Peyer's patch (tissue), 4 donors: ENCODE results near the gene RCL1.

ENCODE experiments used
- POLR2A ChIP-seq, 2 donors: fragments of 450-650 bp; IDR thresholded peaks; one replicate each; pipeline ENCODE4 v1.5.1; 2017; ENCODE audit warnings: antibody characterized with exemption in 2 of 2, mild to moderate bottlenecking in 2 of 2, moderate library complexity in 2 of 2
- TF ChIP-seq, protein P1 (sequence below), 6 experiments: fragments of 450-650 bp in 4 of 6; fragments of 200-600 bp in 2 of 6; sonication (generic) in 1 of 6; IDR thresholded peaks; one replicate each; pipeline ENCODE4 v1.5.1; 2017 to 2019; ENCODE audit warnings: antibody characterized with exemption in 6 of 6, mild to moderate bottlenecking in 3 of 6, moderate library complexity in 1 of 6

DNA sequence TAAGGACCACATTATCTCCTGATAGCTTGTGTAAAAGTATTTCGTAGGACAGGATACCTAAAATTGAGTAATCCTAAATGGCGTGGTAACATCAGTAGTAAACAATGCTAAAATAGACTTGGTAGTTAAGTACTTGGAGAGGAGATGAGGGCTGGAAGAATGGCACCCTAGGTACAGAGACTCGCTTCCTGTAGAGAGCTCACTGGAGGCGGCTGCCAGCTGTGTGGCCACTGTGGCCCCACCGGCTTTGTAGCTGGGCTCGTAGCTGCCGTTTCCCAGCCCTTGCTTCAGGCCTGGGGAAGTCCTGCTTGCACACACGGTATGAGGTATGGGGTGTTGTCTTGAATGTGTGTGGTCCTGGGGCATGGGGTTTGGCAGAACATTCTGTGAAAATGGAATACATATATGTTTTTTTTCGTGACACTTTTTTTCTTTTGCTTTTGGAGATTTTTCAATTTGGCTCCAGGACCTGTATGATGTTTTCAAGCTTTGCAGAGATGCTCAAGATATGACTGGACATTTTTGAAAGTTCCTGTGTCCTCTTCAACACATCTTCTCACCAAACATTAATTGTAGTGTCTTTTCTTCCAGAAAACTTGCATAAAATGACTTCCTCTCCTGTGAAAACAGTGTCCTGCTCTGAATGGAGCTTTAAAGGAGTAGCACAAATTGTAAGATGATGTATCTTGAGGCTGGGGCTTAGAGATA is 58.0 kb downstream of the RCL1 start:
- TF ChIP-seq POLR2A (IDR thresholded peaks at IDR 0.05): no peak
- TF ChIP-seq, protein P1, sequence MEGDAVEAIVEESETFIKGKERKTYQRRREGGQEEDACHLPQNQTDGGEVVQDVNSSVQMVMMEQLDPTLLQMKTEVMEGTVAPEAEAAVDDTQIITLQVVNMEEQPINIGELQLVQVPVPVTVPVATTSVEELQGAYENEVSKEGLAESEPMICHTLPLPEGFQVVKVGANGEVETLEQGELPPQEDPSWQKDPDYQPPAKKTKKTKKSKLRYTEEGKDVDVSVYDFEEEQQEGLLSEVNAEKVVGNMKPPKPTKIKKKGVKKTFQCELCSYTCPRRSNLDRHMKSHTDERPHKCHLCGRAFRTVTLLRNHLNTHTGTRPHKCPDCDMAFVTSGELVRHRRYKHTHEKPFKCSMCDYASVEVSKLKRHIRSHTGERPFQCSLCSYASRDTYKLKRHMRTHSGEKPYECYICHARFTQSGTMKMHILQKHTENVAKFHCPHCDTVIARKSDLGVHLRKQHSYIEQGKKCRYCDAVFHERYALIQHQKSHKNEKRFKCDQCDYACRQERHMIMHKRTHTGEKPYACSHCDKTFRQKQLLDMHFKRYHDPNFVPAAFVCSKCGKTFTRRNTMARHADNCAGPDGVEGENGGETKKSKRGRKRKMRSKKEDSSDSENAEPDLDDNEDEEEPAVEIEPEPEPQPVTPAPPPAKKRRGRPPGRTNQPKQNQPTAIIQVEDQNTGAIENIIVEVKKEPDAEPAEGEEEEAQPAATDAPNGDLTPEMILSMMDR (IDR thresholded peaks at IDR 0.05): no peak
